H1 (cell line): ENCODE data around the gene COL4A4.

Source experiments
- CTCF ChIP-seq, 3 experiments: IDR thresholded peaks; 1 replicate in 2 of 3; 2 replicates in 1 of 3; pipeline versions ENCODE4 v1.5.1 to v1.6.1; 2011; ENCODE audit warnings: low read length in 3 of 3, mild to moderate bottlenecking in 3 of 3, inconsistent platforms in 2 of 3, low read depth in 1 of 3, moderate library complexity in 1 of 3; ENCODE audit not compliant: insufficient read depth in 1 of 3; ENCODE audit errors: control extremely low read depth in 1 of 3
- EP300 ChIP-seq, 2 experiments: IDR thresholded peaks; 1 replicate in 1 of 2; 2 replicates in 1 of 2; pipeline ENCODE4 v1.6.1; 2011 to 2012; ENCODE audit warnings: low read depth in 2 of 2, low read length in 2 of 2, mild to moderate bottlenecking in 2 of 2, borderline replicate concordance in 1 of 2, inconsistent platforms in 1 of 2, moderate library complexity in 1 of 2
- EZH2 ChIP-seq: fragments of 200-600 bp; sonication (generic); IDR thresholded peaks from 2 replicates; pipeline ENCODE4 v1.7.1; 2012; ENCODE audit warnings: low read depth, mild to moderate bottlenecking, moderate library complexity, low read length, inconsistent platforms; ENCODE audit not compliant: severe bottlenecking
- SUZ12 ChIP-seq: fragments of 200-600 bp; sonication (generic); IDR thresholded peaks from 2 replicates; pipeline ENCODE4 v1.6.1; 2012; ENCODE audit warnings: mild to moderate bottlenecking, inconsistent platforms, low read length, moderate library complexity, mixed read lengths
- USF2 ChIP-seq: IDR thresholded peaks from 2 replicates; pipeline ENCODE4 v1.6.1; 2011; ENCODE audit warnings: low read length, improper control_type of control experiment

GRCh38 chr2:226953206-226953605 lies 210.8 kb downstream of the COL4A4 start:
- TF ChIP-seq SUZ12 (no peak), CTCF (IDR thresholded peaks at IDR 0.05; ENCODE audit: control extremely low read depth in 1 of 3, insufficient read depth in 1 of 3, low read depth in 1 of 3, low read length in 3 of 3) (no peak), EP300 (IDR thresholded peaks at IDR 0.05; ENCODE audit: borderline replicate concordance in 1 of 2, low read depth in 2 of 2, low read length in 2 of 2) (no peak), USF2 (no peak), EZH2 (no peak)
